PFSK-1 (cell line): Measurements from ENCODE around the gene USP28.

Experiments used
- POLR2AphosphoS5 ChIP-seq: IDR thresholded peaks from 2 replicates; pipeline ENCODE4 v1.6.1; 2012; ENCODE audit warnings: low read depth, mild to moderate bottlenecking, control low read depth, low read length, moderate library complexity
- SIN3A ChIP-seq: IDR thresholded peaks from 2 replicates; pipeline ENCODE4 v1.6.1; 2012; ENCODE audit warnings: mild to moderate bottlenecking, low read length, moderate library complexity, borderline replicate concordance; ENCODE audit not compliant: insufficient read depth
- TAF1 ChIP-seq: IDR thresholded peaks from 2 replicates; pipeline ENCODE4 v1.6.1; 2012; ENCODE audit warnings: low read length, control low read depth, borderline replicate concordance; ENCODE audit not compliant: insufficient read depth
- TF ChIP-seq, protein P1 (sequence below), 2 experiments: IDR thresholded peaks; 2 replicates each; pipeline versions ENCODE4 v1.6.1 to v1.8.0; 2011 to 2012; ENCODE audit warnings: low read depth in 2 of 2, low read length in 2 of 2, control low read depth in 1 of 2, inconsistent platforms in 1 of 2, mild to moderate bottlenecking in 1 of 2, moderate library complexity in 1 of 2; ENCODE audit not compliant: insufficient read depth in 1 of 2

DNA sequence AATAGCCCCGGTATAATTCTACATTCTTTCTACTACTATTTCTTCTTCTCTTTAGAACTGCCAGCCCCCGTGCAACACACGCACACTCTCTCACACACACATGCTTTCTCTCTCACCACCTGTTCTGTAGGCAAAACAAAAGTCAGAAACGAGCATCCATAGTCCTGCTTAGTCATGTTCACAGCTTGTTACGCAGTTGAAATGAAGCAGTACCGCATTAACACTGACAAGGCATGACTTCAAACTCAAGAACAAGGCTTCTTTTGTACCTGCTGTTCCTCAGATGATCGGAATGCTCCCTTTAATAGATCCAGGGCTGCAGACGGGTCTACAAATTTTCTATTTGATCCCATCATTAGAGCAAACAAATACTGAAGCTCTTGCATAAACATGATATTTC, 42.2 kb downstream of the USP28 start:
- TF ChIP-seq TAF1 (no peak), POLR2AphosphoS5 (no peak), SIN3A (no peak)
- TF ChIP-seq, protein P1, sequence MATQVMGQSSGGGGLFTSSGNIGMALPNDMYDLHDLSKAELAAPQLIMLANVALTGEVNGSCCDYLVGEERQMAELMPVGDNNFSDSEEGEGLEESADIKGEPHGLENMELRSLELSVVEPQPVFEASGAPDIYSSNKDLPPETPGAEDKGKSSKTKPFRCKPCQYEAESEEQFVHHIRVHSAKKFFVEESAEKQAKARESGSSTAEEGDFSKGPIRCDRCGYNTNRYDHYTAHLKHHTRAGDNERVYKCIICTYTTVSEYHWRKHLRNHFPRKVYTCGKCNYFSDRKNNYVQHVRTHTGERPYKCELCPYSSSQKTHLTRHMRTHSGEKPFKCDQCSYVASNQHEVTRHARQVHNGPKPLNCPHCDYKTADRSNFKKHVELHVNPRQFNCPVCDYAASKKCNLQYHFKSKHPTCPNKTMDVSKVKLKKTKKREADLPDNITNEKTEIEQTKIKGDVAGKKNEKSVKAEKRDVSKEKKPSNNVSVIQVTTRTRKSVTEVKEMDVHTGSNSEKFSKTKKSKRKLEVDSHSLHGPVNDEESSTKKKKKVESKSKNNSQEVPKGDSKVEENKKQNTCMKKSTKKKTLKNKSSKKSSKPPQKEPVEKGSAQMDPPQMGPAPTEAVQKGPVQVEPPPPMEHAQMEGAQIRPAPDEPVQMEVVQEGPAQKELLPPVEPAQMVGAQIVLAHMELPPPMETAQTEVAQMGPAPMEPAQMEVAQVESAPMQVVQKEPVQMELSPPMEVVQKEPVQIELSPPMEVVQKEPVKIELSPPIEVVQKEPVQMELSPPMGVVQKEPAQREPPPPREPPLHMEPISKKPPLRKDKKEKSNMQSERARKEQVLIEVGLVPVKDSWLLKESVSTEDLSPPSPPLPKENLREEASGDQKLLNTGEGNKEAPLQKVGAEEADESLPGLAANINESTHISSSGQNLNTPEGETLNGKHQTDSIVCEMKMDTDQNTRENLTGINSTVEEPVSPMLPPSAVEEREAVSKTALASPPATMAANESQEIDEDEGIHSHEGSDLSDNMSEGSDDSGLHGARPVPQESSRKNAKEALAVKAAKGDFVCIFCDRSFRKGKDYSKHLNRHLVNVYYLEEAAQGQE (IDR thresholded peaks at IDR 0.05; ENCODE audit: insufficient read depth in 1 of 2, low read depth in 2 of 2, low read length in 2 of 2): no peak
